AG09309 (cell line): Measurements from ENCODE around the gene PCCA.

Experiments
- DNase-seq: peaks from one replicate; pipeline ENCODE4 v3.0.0-alpha.2; 2010; ENCODE audit warnings: low read depth
- H3K4me3 ChIP-seq: 2 replicates; pipeline ENCODE4 v1.5.1; 2011; ENCODE audit warnings: mild to moderate bottlenecking, low read depth, low read length, moderate library complexity; ENCODE audit not compliant: control insufficient read depth
- TF ChIP-seq, protein P1 (sequence below): IDR thresholded peaks from 2 replicates; pipeline ENCODE4 v1.5.1; 2011; ENCODE audit warnings: mild to moderate bottlenecking, low read depth, low read length, inconsistent platforms; ENCODE audit not compliant: insufficient read depth, control insufficient read depth; ENCODE audit errors: missing control alignments

The PCCA gene

DNA sequence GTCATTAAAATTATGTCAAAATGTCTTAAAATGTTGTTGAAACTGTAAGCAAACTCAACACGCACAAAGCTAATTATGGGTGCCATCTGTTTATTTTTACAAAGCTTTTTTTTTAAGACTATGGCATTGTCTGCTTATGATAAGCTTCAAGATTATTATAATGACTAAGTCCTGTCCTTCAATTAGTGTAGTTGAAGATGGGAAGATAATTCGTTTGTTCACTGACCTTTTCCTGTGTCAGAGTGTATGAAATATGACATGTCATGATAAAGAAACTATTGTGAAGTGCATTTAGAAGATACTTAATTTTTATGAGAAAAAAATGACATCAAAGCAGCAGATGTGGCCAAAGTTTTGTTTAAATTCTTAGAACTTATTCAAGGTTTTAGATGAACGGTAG, 211.3 kb downstream of the PCCA start:
- DNase-seq: no peak
- TF ChIP-seq, protein P1, sequence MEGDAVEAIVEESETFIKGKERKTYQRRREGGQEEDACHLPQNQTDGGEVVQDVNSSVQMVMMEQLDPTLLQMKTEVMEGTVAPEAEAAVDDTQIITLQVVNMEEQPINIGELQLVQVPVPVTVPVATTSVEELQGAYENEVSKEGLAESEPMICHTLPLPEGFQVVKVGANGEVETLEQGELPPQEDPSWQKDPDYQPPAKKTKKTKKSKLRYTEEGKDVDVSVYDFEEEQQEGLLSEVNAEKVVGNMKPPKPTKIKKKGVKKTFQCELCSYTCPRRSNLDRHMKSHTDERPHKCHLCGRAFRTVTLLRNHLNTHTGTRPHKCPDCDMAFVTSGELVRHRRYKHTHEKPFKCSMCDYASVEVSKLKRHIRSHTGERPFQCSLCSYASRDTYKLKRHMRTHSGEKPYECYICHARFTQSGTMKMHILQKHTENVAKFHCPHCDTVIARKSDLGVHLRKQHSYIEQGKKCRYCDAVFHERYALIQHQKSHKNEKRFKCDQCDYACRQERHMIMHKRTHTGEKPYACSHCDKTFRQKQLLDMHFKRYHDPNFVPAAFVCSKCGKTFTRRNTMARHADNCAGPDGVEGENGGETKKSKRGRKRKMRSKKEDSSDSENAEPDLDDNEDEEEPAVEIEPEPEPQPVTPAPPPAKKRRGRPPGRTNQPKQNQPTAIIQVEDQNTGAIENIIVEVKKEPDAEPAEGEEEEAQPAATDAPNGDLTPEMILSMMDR: no peak
- no peak overlapping the region for H3K4me3 ChIP-seq

DNA sequence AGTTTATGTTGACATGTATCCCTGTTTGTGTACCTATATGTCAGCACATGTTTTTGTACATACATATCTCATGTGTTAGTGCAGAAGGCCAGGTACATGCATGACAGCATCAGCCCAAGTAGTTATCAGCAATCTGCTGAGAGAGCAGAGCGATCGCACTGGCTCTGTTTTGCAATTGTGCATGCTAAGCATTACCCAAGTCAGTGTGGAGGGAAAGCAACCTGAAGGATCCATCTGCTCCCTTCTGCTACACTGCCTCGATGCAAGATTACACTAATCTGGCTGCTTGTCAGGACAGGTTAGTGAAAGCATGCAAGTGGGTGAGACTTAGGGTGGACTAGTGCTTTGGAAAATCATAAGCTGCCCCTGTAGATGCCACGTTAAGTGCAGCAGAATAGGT, 211.8 kb downstream of the PCCA start:
- TF ChIP-seq, protein P1: no peak
- DNase-seq: no peak
- H3K4me3 ChIP-seq: no peak overlapping the region

DNA sequence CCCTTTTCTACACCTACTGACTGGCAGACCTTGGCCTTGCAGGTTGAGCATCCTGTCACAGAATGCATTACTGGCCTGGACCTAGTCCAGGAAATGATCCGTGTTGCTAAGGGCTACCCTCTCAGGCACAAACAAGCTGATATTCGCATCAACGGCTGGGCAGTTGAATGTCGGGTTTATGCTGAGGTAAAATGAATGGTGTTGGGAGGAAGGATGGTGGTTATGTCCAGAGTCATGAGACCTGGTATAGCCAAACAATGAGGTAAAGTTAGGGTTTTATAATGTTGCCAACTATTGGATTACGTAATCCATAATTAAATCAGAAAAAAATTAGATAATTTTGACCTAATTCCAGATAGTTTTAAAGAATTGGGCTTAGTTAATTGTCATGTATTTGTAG, 212.5 kb downstream of the PCCA start:
- no peak for DNase-seq
- no peak overlapping the region for H3K4me3 ChIP-seq

DNA sequence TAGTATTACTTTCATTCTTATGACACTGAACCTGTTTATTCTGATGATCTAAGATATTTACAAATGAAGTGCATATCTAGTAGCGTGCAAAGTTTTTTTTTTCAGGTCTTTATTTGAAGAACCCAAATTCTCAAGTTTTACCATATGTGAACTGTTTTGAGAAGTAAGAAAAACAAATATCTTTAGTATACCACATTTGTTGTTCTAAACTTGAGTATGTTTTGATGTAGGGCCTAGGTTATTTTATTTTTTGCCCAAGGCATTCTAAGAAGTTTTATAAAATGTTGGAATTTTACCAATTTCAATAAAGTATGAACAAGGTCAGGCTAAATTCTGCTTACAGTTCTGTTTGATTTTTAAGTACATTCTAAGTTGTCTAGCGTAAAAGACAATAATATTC, 213.5 kb downstream of the PCCA start:
- no peak overlapping the region for H3K4me3 ChIP-seq
- TF ChIP-seq, protein P1: no peak
- no peak for DNase-seq

More for the DNA sequence above, 212.5 kb downstream of the PCCA start:
- TF ChIP-seq, protein P1: no peak

DNA sequence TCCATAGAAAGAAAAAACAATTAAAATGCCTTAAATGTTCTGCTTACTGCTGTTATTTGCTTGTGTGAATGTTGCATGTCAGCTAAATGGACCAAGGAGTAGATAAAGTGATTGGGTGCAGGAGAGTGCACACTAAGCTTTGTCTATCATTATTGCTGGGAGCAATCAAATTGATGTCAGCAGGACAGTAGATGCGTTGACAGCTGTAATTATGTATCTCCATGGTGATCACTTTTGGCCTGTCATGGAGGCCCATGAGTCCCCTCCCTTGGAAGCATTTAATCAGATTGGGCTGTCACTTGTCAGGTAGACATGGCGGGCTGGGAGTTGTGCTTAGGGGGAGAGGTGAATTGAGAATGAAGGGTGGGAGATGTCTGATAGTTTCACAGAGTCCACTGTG, 215.3 kb downstream of the PCCA start:
- no peak overlapping the region for H3K4me3 ChIP-seq
- TF ChIP-seq, protein P1: no peak
- no peak for DNase-seq

DNA sequence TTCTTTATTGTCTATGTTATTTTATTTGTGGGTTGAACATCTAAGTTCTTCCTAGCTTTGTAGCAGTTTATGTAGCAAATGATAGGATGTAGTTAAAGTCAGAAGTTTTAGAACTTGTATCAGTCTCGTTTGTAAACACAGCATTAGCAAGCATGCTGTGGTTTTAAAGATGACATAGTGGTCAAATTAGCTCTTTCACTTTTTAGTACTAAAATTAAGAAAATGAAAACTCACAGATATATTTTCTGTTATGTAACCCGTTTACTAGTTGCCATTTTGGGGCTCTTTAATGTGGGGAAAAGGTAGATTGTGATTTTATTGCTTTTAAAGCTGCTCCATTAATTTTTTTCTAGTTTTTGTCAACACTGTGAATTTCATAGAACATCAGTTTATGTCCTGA, 216.5 kb downstream of the PCCA start:
- H3K4me3 ChIP-seq: no peak overlapping the region
- TF ChIP-seq, protein P1: no peak

DNA sequence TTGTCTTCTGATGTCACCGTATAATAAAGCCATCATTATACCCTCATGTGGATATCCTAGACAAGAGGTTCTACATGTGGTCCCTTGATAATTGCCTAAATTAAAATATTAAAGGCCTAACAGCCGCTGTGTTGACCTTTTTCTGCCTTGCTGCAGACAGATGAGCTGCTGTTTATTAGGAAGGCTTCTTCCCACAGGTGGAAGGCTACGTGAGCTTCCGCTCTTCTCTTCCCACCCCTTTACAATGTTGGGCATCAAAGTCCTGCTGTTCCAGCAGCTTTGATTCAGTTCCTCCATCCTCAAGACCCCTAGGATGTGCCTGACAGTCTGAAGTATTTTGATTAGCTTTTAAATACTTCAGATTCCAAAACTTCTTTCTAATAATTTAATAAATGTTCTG, 217.1 kb downstream of the PCCA start:
- DNase-seq: no peak
- TF ChIP-seq, protein P1: no peak
- no peak overlapping the region for H3K4me3 ChIP-seq

More for the DNA sequence above, 216.5 kb downstream of the PCCA start:
- no peak for DNase-seq
